Colonic mucosa (tissue), 4 donors: Measurements from ENCODE around the gene RNF227. TPM values are rescaled to one million over a fixed set of nuclear protein-coding genes. Genes with fewer than 3 reads are reported as not detected.

ENCODE experiments used
- DNase-seq: peaks from one replicate; pipeline ENCODE4 v3.0.0-alpha.2; 2020
- H3K27ac ChIP-seq: fragments of 200-600 bp; one replicate; pipeline ENCODE4 v1.8.0; 2021
- H3K27me3 ChIP-seq: fragments of 200-600 bp; one replicate; pipeline ENCODE4 v1.8.0; 2021
- H3K36me3 ChIP-seq: fragments of 200-600 bp; one replicate; pipeline ENCODE4 v1.8.0; 2021
- H3K4me1 ChIP-seq: fragments of 200-600 bp; one replicate; pipeline ENCODE4 v1.8.0; 2021; ENCODE audit warnings: mild to moderate bottlenecking
- H3K4me3 ChIP-seq: fragments of 200-600 bp; one replicate; pipeline ENCODE4 v1.8.0; 2021
- H3K9ac ChIP-seq, 2 donors: one replicate each; pipeline ENCODE4 v1.7.0; 2013; ENCODE audit warnings: control low read depth in 2 of 2, low read depth in 2 of 2, low read length in 2 of 2
- H3K9me3 ChIP-seq: fragments of 200-600 bp; one replicate; pipeline ENCODE4 v1.8.0; 2021
- intact Hi-C: fragments of 100-400 bp; cut with DNase I; formaldehyde crosslinking; loops from one replicate; pipeline ENCODE4 v1.14.1; 2022
- total RNA-seq, 2 donors: library from RNA; stranded (reverse); fragmentation: NEBNext Ultra II Directional in 1 of 2; extraction: Animal tissue kit (Norgen Biotek cat#: 25700) in 1 of 2; gene quantifications; one replicate each; pipeline ENCODE4 v1.2.1, GENCODE V29; 2021
- TF ChIP-seq, protein P1 (sequence below): fragments of 200-600 bp; IDR thresholded peaks from one replicate; pipeline ENCODE4 v1.8.0; 2022; ENCODE audit warnings: antibody characterized with exemption, mild to moderate bottlenecking
- donor health status: healthy.
- donor health status: DM: no; HTN: no; CAD: no.
- donor health status: DM: no; HTN: no; CAD: no.

RNF227 gene
- total RNA-seq, 2 donors from 2014 or later, result 2.8 to 3.0 TPM

GRCh38 chr17:7932949-7933348 lies 16.9 kb upstream of the RNF227 start:
- intact Hi-C loops, result no loop called here
- peak overlapping the region; percentile 72 for H3K27ac ChIP-seq

GRCh38 chr17:7932483-7932891 lies 16.4 kb upstream of the RNF227 start:
- H3K27ac ChIP-seq, result peak overlapping the region; percentile 72
- H3K9ac ChIP-seq, result peak overlapping the region; percentile 86 to 98
- no peaks in the 10 kb centered on the region for H3K4me1 ChIP-seq
- TF ChIP-seq, protein P1, sequence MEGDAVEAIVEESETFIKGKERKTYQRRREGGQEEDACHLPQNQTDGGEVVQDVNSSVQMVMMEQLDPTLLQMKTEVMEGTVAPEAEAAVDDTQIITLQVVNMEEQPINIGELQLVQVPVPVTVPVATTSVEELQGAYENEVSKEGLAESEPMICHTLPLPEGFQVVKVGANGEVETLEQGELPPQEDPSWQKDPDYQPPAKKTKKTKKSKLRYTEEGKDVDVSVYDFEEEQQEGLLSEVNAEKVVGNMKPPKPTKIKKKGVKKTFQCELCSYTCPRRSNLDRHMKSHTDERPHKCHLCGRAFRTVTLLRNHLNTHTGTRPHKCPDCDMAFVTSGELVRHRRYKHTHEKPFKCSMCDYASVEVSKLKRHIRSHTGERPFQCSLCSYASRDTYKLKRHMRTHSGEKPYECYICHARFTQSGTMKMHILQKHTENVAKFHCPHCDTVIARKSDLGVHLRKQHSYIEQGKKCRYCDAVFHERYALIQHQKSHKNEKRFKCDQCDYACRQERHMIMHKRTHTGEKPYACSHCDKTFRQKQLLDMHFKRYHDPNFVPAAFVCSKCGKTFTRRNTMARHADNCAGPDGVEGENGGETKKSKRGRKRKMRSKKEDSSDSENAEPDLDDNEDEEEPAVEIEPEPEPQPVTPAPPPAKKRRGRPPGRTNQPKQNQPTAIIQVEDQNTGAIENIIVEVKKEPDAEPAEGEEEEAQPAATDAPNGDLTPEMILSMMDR, result no peak
- no peaks in the 10 kb centered on the region for H3K27me3 ChIP-seq
- no peaks in the 10 kb centered on the region for H3K36me3 ChIP-seq
- peak overlapping the region; percentile 95 for H3K4me3 ChIP-seq
- peak; percentile 45 for DNase-seq
- no peaks in the 10 kb centered on the region for H3K9me3 ChIP-seq
- intact Hi-C loops, result no loop called here

More at GRCh38 chr17:7932949-7933348, 16.9 kb upstream of the RNF227 start:
- peak overlapping the region; percentile 95 for H3K4me3 ChIP-seq
- peak; percentile 61 for DNase-seq
- no peaks in the 10 kb centered on the region for H3K4me1 ChIP-seq
- no peaks in the 10 kb centered on the region for H3K9me3 ChIP-seq
- no peaks in the 10 kb centered on the region for H3K36me3 ChIP-seq
- H3K9ac ChIP-seq, result peak overlapping the region; percentile 86 to 98
- TF ChIP-seq, protein P1, result no peak
- H3K27me3 ChIP-seq, result no peaks in the 10 kb centered on the region

DNA sequence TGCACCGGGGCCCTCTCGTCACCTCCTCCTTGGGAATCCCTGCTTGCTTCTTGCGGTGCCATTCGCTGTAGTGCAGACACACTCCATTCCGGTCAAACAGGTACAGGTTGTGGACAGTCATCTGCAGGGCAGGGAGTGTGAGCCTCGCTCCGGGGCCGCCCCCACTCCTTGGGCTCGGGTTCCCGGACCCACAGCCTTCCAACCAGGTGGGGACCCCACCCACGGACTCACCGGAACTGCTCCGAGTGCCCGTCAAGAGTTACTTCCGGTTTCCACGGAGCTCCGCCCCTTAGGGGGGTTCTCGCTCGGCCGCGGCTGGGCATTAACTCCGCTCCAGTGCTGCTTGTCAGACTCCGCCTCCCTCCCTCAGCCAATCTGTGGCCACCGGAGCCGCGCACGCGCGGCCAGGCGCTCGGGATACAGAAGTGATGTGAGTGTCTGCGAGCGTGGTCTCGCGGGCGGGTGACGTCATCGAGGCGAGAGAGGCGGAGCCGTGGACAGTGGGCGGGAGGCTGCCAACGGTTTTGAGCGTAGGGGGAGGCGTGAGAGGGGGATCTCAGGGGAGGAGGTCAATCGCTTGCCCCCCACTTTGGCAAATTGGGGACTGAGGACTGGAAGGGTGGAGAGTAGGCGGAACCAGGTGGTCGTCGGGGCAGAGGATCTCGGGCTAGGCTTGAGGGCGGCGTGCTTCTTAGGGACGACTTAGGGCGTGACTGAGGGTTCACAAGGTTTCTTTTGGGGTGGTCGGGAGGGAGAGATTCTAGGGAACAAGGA lies 15.8 kb upstream of the RNF227 start, which contains the start of the genes CNTROB and TRAPPC1:
CNTROB (plus strand) TSS at position 498 of the 774 bp plus-strand sequence. CDS start 874 bp downstream, outside the sequence.
TRAPPC1 (minus strand) TSS at position 238 of the 774 bp plus-strand sequence; CDS start at position 121, 117 bp downstream.
- peak; percentile 100 for DNase-seq
- TF ChIP-seq, protein P1, result no peak
- Histone ChIP-seq H3K4me3 (peak within 1 kb of the TSS; percentile 95), H3K4me1 (no peaks in the 10 kb centered on the region), H3K36me3 (no peaks in the 10 kb centered on the region), H3K27ac (peak within 1 kb of the TSS; percentile 72), H3K27me3 (no peaks in the 10 kb centered on the region), H3K9me3 (no peaks in the 10 kb centered on the region), H3K9ac (peak within 1 kb of the TSS; percentile 86 to 98)
- intact Hi-C loops, result no loop called here

DNA sequence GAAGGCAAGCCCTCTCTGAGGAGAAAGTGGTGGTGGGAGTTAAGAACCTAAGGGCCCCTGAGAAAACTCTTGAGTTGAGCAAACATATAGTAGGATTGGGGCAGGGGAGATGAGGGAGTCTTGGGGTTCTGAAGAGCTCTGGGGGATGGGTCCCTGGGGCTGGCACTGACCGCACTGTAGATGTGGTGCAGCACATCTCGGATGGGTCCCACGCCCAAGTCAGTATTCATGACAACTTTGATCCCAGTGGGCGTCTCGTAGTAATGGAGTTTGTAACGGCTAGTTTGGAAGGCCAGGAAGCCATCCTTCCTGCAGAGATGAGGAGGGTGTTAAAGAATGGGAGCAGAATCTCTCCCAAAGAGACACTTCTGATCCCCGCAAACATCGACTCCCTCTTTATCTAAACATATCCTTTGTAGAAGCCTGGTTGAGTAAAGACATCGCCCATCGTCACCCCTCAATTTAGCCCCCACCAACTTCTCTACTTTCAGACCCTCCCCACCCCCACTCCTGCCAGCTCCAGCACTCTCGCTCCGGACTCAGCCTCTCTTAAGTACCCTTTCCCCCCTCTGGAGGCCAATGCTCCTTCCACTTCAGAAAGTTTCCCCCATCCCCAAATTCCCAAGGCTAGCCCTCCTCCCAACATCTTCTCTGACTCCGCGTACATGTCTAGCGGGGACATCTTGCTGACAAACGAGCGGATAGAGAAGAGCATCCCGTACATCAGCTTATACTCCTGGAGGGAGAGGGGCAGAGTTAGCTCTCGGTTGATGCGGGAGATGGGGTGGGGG lies 14.9 kb upstream of the RNF227 start:
- no peak for DNase-seq
- no peaks in the 10 kb centered on the region for H3K4me1 ChIP-seq

More for the DNA sequence above, 14.9 kb upstream of the RNF227 start:
- H3K9ac ChIP-seq, result peak overlapping the region; percentile 61 to 92
- H3K27ac ChIP-seq, result peak overlapping the region; percentile 72
- no peaks in the 10 kb centered on the region for H3K36me3 ChIP-seq
- TF ChIP-seq, protein P1, result no peak
- peak overlapping the region; percentile 95 for H3K4me3 ChIP-seq
- no peaks in the 10 kb centered on the region for H3K9me3 ChIP-seq
- no peaks in the 10 kb centered on the region for H3K27me3 ChIP-seq
- intact Hi-C loops, result no loop called here
